ENCODE measurements around the gene SPAG16.

The SPAG16 gene

GRCh38 chr2:214247531-214247930 is 963.3 kb downstream of the SPAG16 start:
- DNase-seq (ENCODE audit: low read depth, low spot score), result no peak

- DNase-seq (ENCODE audit: low read depth, low spot score), result no peak
Observed at GRCh38 chr2:214255046-214255445, 970.8 kb downstream of the SPAG16 start.

- DNase-seq (ENCODE audit: low read depth, low spot score), result no peak
Observed at GRCh38 chr2:214261683-214262082, 977.4 kb downstream of the SPAG16 start.

GRCh38 chr2:214264171-214264570 is 979.9 kb downstream of the SPAG16 start:
- no peak for DNase-seq (ENCODE audit: low read depth, low spot score)

- DNase-seq (ENCODE audit: low read depth, low spot score), result no peak
Observed at GRCh38 chr2:214265991-214266489, 981.8 kb downstream of the SPAG16 start.

- DNase-seq (ENCODE audit: low read depth, low spot score), result no peak
Observed at GRCh38 chr2:214277880-214278279, 993.6 kb downstream of the SPAG16 start.

GRCh38 chr2:214286011-214286410 is 1001.7 kb downstream of the SPAG16 start:
- no peak for DNase-seq (ENCODE audit: low read depth, low spot score)

GRCh38 chr2:214293593-214293992 is 1009.3 kb downstream of the SPAG16 start:
- DNase-seq (ENCODE audit: low read depth, low spot score), result no peak

GRCh38 chr2:214294426-214294825 is 1010.2 kb downstream of the SPAG16 start:
- no peak for DNase-seq (ENCODE audit: low read depth, low spot score)

GRCh38 chr2:214297423-214297822 is 1013.2 kb downstream of the SPAG16 start:
- no peak for DNase-seq (ENCODE audit: low read depth, low spot score)

- DNase-seq (ENCODE audit: low read depth, low spot score), result no peak
Observed at GRCh38 chr2:214310319-214310718, 1026.1 kb downstream of the SPAG16 start.

GRCh38 chr2:214311031-214311533 is 1026.8 kb downstream of the SPAG16 start:
- no peak for DNase-seq (ENCODE audit: low read depth, low spot score)

- no peak for DNase-seq (ENCODE audit: low read depth, low spot score)
Observed at GRCh38 chr2:214311931-214312749, 1027.9 kb downstream of the SPAG16 start.

- no peak for DNase-seq (ENCODE audit: low read depth, low spot score)
Observed at GRCh38 chr2:214315324-214315723, 1031.1 kb downstream of the SPAG16 start.

GRCh38 chr2:214320211-214320610 is 1035.9 kb downstream of the SPAG16 start:
- no peak for DNase-seq (ENCODE audit: low read depth, low spot score)

- no peak for DNase-seq (ENCODE audit: low read depth, low spot score)
Observed at GRCh38 chr2:214322662-214323061, 1038.4 kb downstream of the SPAG16 start.

- no peak for DNase-seq (ENCODE audit: low read depth, low spot score)
Observed at GRCh38 chr2:214325404-214325803, 1041.1 kb downstream of the SPAG16 start.

- DNase-seq (ENCODE audit: low read depth, low spot score), result no peak
Observed at GRCh38 chr2:214328941-214329340, 1044.7 kb downstream of the SPAG16 start.

GRCh38 chr2:214341646-214342045 is 1057.4 kb downstream of the SPAG16 start:
- no peak for DNase-seq (ENCODE audit: low read depth, low spot score)

- DNase-seq (ENCODE audit: low read depth, low spot score), result peak; percentile 12
Observed at GRCh38 chr2:214358506-214358905, 1074.2 kb downstream of the SPAG16 start.

- DNase-seq (ENCODE audit: low read depth, low spot score), result no peak
Observed at GRCh38 chr2:214361116-214361515, 1076.9 kb downstream of the SPAG16 start.

- no peak for DNase-seq (ENCODE audit: low read depth, low spot score)
Observed at GRCh38 chr2:214365549-214365948, 1081.3 kb downstream of the SPAG16 start.

- no peak for DNase-seq (ENCODE audit: low read depth, low spot score)
Observed at GRCh38 chr2:214367171-214367570, 1082.9 kb downstream of the SPAG16 start.

Measured in iPS DF 19.7 (cell line).